Effector CD8-positive, alpha-beta T cell (primary cell): ENCODE data around the gene COQ7.

Source experiments
- DNase-seq: peaks from one replicate; lab custom pipeline; 2025; lab: John Stamatoyannopoulos, UW

Gene COQ7

GRCh38 chr16:19086322-19087199, 19.1 kb downstream of the COQ7 start:
- peak; percentile 64 for DNase-seq

- DNase-seq, result no peak
Measured at GRCh38 chr16:19088341-19088916, 21.0 kb downstream of the COQ7 start.

GRCh38 chr16:19089410-19089955, 22.1 kb downstream of the COQ7 start:
- no peak for DNase-seq

GRCh38 chr16:19090916-19091315, 23.5 kb downstream of the COQ7 start:
- no peak for DNase-seq

- DNase-seq, result no peak
Measured at GRCh38 chr16:19092653-19093410, 25.4 kb downstream of the COQ7 start.

- DNase-seq, result no peak
Measured at GRCh38 chr16:19093631-19094541, 26.5 kb downstream of the COQ7 start.

- no peak for DNase-seq
Measured at GRCh38 chr16:19094542-19095365, 27.3 kb downstream of the COQ7 start.

- no peak for DNase-seq
Measured at GRCh38 chr16:19095654-19096053, 28.2 kb downstream of the COQ7 start.

- no peak for DNase-seq
Measured at GRCh38 chr16:19098173-19098572, 30.8 kb downstream of the COQ7 start.

GRCh38 chr16:19102187-19102872, 34.9 kb downstream of the COQ7 start:
- DNase-seq, result no peak

- DNase-seq, result no peak
Measured at GRCh38 chr16:19104607-19105006, 37.2 kb downstream of the COQ7 start.

- DNase-seq, result no peak
Measured at GRCh38 chr16:19105131-19105530, 37.7 kb downstream of the COQ7 start.

GRCh38 chr16:19105891-19106624, 38.6 kb downstream of the COQ7 start:
- DNase-seq, result no peak

- DNase-seq, result no peak
Measured at GRCh38 chr16:19106625-19107020, 39.2 kb downstream of the COQ7 start.

- no peak for DNase-seq
Measured at GRCh38 chr16:19108409-19109287, 41.2 kb downstream of the COQ7 start.

GRCh38 chr16:19109288-19109664, 41.9 kb downstream of the COQ7 start:
- DNase-seq, result no peak

GRCh38 chr16:19110537-19111360, 43.3 kb downstream of the COQ7 start:
- no peak for DNase-seq

- no peak for DNase-seq
Measured at GRCh38 chr16:19112099-19112407, 44.6 kb downstream of the COQ7 start.
